Pulmonary artery endothelial cell (primary cell): ENCODE results near the gene AP4B1. TPM values are rescaled to one million over a fixed set of nuclear protein-coding genes. Genes with fewer than 3 reads are reported as not detected.
"Not testable (repeated sequence)": the region's sequence is repeated elsewhere in the genome, so short reads cannot be mapped to it uniquely, and the experiment has no call there.

Source experiments
- DNase-seq: peaks from one replicate; pipeline ENCODE4 v3.0.0-alpha.2; 2011; ENCODE audit warnings: low read depth, low spot score
- total RNA-seq: library from RNA; depleted of rRNA; stranded (reverse); fragments of >200 nt; gene quantifications from 2 replicates; pipeline ENCODE4 v1.2.3, GENCODE V29; 2014

Gene AP4B1
- 25.1 and 29.3 TPM in 2 replicates for total RNA-seq

- DNase-seq: peak; percentile 99
Measured at GRCh38 chr1:113904674-113905434, at the start of gene AP4B1, which contains the start of gene DCLRE1B. Gene AP4B1, minus strand, starts transcription at chr1:113904799. Its CDS starts 82 bp downstream, at chr1:113904717. Gene DCLRE1B, plus strand, starts transcription at chr1:113905326. Its CDS starts 261 bp downstream, at chr1:113905587.

GRCh38 chr1:113951719-113952118, 47.1 kb upstream of the AP4B1 start:
- DNase-seq: no peak

- no peak for DNase-seq
Measured at GRCh38 chr1:113950908-113951307, 46.3 kb upstream of the AP4B1 start.

DNA sequence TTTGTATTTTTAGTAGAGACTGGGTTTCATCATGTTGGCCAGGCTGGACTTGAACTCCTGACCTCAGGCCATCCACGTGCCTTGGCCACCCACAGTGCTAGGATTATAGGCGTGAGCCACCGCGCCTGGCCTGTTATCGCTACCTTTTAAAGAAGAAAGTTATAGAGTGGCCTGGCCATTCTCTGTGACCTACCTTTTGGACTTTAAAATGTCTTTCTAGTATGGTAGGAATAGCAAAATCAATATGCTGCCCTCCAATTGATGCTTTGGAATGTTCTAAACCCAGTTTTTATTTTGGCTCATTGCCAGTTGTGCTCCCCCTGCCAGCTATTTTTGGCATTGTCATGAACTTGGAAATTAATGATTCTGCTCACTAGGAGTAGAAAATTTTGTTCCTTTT, 44.4 kb upstream of the AP4B1 start:
- DNase-seq: no peak

DNA sequence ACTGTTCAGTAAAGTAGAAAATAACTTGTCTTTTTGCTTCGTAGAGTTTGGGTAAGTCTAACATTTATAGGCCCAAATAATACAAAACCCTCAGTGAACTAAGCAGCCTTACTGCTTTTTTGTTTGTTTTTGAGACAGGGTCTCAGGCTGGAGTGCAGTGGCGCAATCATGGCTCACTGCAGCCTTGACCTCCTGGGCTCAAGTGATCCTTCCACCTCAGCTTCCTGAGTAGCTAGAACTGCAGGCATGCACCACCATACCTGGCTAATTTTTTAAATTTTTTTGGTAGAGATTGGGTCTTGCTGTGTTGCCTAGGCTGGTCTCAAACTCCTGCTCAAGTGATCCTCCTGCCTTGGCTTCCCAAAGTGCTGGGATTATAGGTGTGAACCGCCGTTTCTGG, 43.6 kb upstream of the AP4B1 start:
- not testable (repeated sequence) for DNase-seq

DNA sequence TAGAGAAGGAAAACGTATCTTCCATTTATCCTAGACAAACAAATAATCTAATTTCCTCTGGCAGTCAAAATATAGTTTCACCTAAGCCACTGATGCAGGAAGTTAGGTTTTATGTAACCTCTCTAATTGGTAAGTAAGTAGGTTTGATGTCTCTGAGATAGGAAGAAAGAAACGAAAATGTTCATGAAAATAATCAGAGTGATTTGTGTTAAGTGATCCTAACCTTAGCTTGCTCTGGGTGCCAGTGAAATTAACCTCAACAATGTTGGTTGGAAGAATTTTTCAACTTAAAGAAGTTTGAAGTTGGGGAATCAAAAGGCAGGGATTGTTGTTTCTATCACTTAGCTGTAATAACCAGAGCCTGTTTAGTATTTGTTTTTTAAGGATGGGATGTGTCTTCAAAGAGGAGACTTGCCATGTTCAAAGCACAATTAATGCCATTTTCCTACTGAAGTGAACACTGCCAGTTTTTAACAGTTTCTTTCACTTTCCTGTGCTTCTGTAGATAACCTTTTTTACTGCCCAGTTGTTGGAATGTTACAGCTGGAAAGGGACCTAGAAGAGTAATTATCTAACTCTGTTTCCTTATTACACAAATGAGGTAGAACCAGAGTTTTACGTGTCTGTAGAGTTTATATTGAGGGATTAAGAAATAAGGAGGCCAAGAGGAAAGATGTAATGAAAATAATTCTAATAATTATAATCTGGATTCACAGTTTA, 42.9 kb upstream of the AP4B1 start:
- no peak for DNase-seq

DNA sequence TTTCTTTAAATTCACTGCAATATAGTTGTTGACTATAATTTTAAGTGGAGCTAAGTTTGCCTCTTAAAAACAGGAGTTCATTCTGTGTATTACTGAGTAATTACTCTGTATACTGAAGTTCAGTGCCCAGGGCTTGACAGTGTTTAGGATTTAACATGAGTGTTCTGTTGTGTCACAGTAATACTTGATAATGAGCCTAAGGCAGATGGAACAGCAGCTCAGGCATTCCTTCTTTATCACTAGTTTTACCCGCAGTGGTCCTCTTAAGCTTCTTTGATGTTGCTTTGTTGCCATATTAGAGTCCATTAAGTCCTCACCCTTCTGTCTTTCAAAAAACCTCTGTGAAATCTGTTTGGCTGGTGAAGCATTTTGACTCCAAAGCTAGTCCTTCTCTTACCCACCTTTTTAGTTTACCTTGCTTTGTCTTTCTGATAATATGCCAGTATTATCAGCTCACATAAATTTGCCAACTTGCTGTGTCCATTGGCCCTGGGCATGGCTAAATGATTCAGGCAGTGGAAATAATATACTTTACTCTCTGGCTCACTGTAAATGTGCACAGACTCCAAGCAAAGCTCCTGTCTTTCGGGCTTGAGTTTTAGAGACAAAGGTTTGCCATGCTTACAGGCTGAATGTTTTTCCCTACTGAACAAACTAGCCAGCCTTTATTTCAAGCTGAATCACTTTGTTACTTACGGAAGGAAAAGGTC, 42.2 kb upstream of the AP4B1 start:
- DNase-seq: no peak

- DNase-seq: no peak
Measured at GRCh38 chr1:113946112-113946511, 41.5 kb upstream of the AP4B1 start.

- DNase-seq: no peak
Measured at GRCh38 chr1:113945329-113945728, 40.7 kb upstream of the AP4B1 start.

GRCh38 chr1:113943028-113943811, 38.6 kb upstream of the AP4B1 start:
- no peak for DNase-seq

GRCh38 chr1:113942527-113942926, 37.9 kb upstream of the AP4B1 start:
- DNase-seq: no peak

- no peak for DNase-seq
Measured at GRCh38 chr1:113941245-113941559, 36.6 kb upstream of the AP4B1 start.

- no peak for DNase-seq
Measured at GRCh38 chr1:113940365-113941244, 36.0 kb upstream of the AP4B1 start.

- no peak for DNase-seq
Measured at GRCh38 chr1:113938192-113938591, 33.6 kb upstream of the AP4B1 start.

DNA sequence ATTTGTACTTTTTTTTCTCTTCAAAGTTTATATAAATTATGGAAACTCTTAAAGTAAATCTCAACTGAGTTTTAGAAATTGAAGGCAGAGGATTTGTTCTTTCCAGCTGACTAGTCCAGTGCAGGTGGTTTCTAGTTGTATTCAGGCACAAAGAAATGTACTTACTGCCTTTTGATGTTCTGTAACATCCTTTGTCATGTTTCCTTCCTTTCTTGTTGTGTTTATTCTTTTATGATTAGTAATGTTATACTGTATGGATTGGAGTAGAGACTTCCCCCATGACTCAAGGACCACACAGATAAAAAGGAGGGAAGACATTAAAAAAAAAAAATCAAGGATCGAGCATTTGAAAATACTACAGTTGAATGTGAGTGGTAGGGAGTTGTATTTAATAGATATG, 32.5 kb upstream of the AP4B1 start:
- DNase-seq: no peak

DNA sequence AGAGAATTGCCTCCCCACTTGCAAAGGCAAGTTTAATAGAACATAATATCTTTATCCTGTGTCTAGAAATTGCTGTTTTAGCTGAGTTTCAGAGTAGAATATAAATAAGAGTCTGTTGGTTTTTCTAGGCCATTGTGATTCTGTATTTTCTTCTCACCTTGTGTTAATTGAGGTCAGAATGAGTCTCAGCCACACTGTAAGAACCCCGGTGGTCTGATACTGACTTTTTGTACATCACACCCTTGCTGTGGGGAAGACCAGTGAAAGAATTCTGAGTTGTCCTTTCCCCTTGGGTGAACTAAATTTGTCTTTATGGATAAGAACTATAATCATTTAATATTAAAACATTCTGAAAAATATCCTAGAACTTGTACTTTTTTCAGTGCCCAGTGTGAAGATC, 31.4 kb upstream of the AP4B1 start:
- DNase-seq: no peak

GRCh38 chr1:113935176-113935575, 30.6 kb upstream of the AP4B1 start:
- no peak for DNase-seq

GRCh38 chr1:113934511-113935055, 30.0 kb upstream of the AP4B1 start:
- no peak for DNase-seq

DNA sequence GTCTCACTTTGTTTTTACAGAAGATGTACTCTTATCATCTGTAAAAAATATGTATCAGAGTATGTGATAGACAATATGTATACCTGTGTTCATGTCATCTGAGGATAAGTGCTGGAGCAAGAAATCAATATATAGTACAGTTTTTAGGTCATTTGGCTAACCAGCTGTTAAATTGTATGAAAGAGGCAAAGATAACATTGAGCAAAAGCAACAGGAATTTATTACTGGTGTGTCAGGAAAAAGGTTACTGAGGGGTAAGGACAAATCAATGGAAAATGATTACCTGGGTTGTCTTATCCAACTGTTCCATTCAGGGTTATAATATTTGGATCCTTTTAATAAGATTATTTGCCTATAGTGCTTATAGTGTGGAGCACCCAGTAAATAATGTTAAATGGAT, 29.4 kb upstream of the AP4B1 start:
- DNase-seq: no peak

DNA sequence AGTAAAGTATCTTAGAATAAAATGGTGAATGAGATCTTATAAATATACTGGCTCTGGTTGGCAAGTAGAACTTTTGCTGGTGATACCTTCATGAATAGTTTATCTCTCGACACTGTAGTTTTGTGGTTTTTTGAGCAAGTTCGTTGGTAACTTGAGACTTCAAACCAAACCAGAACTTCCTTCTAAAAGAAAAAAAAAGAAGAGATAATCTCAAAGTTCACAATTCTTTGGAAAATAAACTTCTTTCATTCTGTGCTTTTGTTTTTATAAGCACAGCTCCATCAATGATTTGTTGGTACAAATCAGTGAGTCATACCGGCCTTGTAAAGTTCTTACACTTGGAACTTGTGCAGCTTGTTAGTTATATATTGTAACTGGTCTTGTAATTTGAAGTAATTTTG, 26.9 kb upstream of the AP4B1 start:
- no peak for DNase-seq
